ENCODE results near the gene PARVG. TPM values are rescaled to one million over a fixed set of nuclear protein-coding genes. Genes with fewer than 3 reads are reported as not detected.

The PARVG gene
- total RNA-seq, 2 donors from 2014 or later, result 0.11 to 0.44 TPM

GRCh38 chr22:44249376-44250147 lies 68.8 kb downstream of the PARVG start:
- DNase-seq, result no peak
- Mint-ChIP-seq H3K4me1 (no peaks in the 10 kb centered on the region), H3K36me3 (ENCODE audit: low read depth) (no peaks in the 10 kb centered on the region), H3K27me3 (ENCODE audit: insufficient read depth) (no peaks in the 10 kb centered on the region), H3K4me3 (no peak overlapping the region), H3K9me3 (peaks cover 21% of the 10 kb centered on the region), H3K27ac (no peak overlapping the region)
- Histone ChIP-seq H3K4me1 (ENCODE audit: control insufficient read depth, insufficient read depth, low read length) (no peaks in the 10 kb centered on the region), H3K9ac (ENCODE audit: extremely low read depth, low read length, poor library complexity, severe bottlenecking) (no peak overlapping the region), H3K4me3 (ENCODE audit: low read length) (no peak overlapping the region), H3K27me3 (ENCODE audit: control insufficient read depth, insufficient read depth, low read length, poor library complexity, severe bottlenecking) (no peaks in the 10 kb centered on the region), H3K36me3 (ENCODE audit: control insufficient read depth, insufficient read depth, low read length) (no peaks in the 10 kb centered on the region), H3K27ac (ENCODE audit: low read depth, low read length) (no peak overlapping the region), H3K9me3 (ENCODE audit: control insufficient read depth, low read length) (peaks cover 11% of the 10 kb centered on the region)
- TF ChIP-seq CTCF (conservative IDR thresholded peaks at IDR 0.05), result no peak
- 90 to 93% methylated on average over 3 to 11 of the region's 12 CpGs for WGBS, 2 experiments (ENCODE audit: insufficient coverage in 1 of 2, insufficient read length in 1 of 2)

- no peaks in the 10 kb centered on the region for H3K4me1 ChIP-seq (ENCODE audit: control insufficient read depth, insufficient read depth, low read length)
- H3K36me3 Mint-ChIP-seq (ENCODE audit: low read depth), result no peaks in the 10 kb centered on the region
- DNase-seq, result no peak
- WGBS, 2 experiments (ENCODE audit: insufficient coverage in 1 of 2, insufficient read length in 1 of 2), result 100% methylated on average over 1 of the region's 2 CpGs; no CpG with 5 or more reads in 1 of the 2 experiments
- TF ChIP-seq CTCF (conservative IDR thresholded peaks at IDR 0.05), result no peak
- H3K4me1 Mint-ChIP-seq, result no peaks in the 10 kb centered on the region
- no peak overlapping the region for H3K27ac ChIP-seq (ENCODE audit: low read depth, low read length)
- H3K9me3 ChIP-seq (ENCODE audit: control insufficient read depth, low read length), result peaks cover 7% of the 10 kb centered on the region
- no peaks in the 10 kb centered on the region for H3K36me3 ChIP-seq (ENCODE audit: control insufficient read depth, insufficient read depth, low read length)
- H3K9me3 Mint-ChIP-seq, result peaks cover 12% of the 10 kb centered on the region
- H3K9ac ChIP-seq (ENCODE audit: extremely low read depth, low read length, poor library complexity, severe bottlenecking), result no peak overlapping the region
- H3K4me3 ChIP-seq (ENCODE audit: low read length), result no peak overlapping the region
- no peaks in the 10 kb centered on the region for H3K27me3 ChIP-seq (ENCODE audit: control insufficient read depth, insufficient read depth, low read length, poor library complexity, severe bottlenecking)
- H3K27ac Mint-ChIP-seq, result no peak overlapping the region
- no peaks in the 10 kb centered on the region for H3K27me3 Mint-ChIP-seq (ENCODE audit: insufficient read depth)
- H3K4me3 Mint-ChIP-seq, result no peak overlapping the region
Measured at GRCh38 chr22:44254811-44255210, 74.1 kb downstream of the PARVG start.

- Mint-ChIP-seq H3K9me3 (no peaks in the 10 kb centered on the region), H3K27me3 (ENCODE audit: insufficient read depth) (no peaks in the 10 kb centered on the region), H3K4me1 (no peaks in the 10 kb centered on the region), H3K4me3 (no peak overlapping the region), H3K27ac (no peak overlapping the region), H3K36me3 (ENCODE audit: low read depth) (no peaks in the 10 kb centered on the region)
- no peaks in the 10 kb centered on the region for H3K36me3 ChIP-seq (ENCODE audit: control insufficient read depth, insufficient read depth, low read length)
- no peaks in the 10 kb centered on the region for H3K27me3 ChIP-seq (ENCODE audit: control insufficient read depth, insufficient read depth, low read length, poor library complexity, severe bottlenecking)
- H3K4me3 ChIP-seq (ENCODE audit: low read length), result no peak overlapping the region
- TF ChIP-seq CTCF (conservative IDR thresholded peaks at IDR 0.05), result no peak
- H3K9me3 ChIP-seq (ENCODE audit: control insufficient read depth, low read length), result no peaks in the 10 kb centered on the region
- no peaks in the 10 kb centered on the region for H3K4me1 ChIP-seq (ENCODE audit: control insufficient read depth, insufficient read depth, low read length)
- WGBS, 2 experiments (ENCODE audit: insufficient coverage in 1 of 2, insufficient read length in 1 of 2), result 92% methylated on average over 5 to 6 of the region's 6 CpGs
- no peak overlapping the region for H3K27ac ChIP-seq (ENCODE audit: low read depth, low read length)
- DNase-seq, result peak; percentile 58
- no peak overlapping the region for H3K9ac ChIP-seq (ENCODE audit: extremely low read depth, low read length, poor library complexity, severe bottlenecking)
Measured at GRCh38 chr22:44256085-44256484, 75.4 kb downstream of the PARVG start.

Measured in endodermal cell (in vitro differentiated cells).